GM21786 (cell line): Measurements from ENCODE around the gene PHLDB3.

ENCODE experiments used
- ATAC-seq: cut with Tn5 transposase; IDR thresholded peaks from one replicate; pipeline ENCODE4 v1.9.1; 2021; ENCODE audit not compliant: unreplicated experiment

Gene PHLDB3

DNA sequence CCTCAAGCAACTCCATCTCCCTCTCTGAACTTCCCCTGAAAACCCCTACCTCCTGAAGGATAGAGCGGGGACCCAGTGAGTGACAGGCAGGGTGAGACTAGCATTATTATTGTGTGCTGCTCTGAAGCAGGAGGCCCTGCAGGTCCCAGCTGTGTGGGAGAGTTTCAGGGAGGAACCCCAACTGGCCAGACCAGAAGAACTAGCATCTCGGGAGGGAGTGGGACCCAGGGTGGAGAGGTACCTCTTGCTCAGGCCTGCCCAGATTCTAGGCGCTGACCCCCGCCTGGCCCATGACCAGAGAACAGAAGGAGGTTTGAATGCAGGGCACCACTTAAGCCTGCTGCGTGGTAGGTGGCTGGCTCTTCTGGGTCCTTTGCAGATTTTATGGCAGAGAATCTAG, 33.5 kb downstream of the PHLDB3 start:
- no peak for ATAC-seq

GRCh38 chr19:43470288-43470687, 34.3 kb downstream of the PHLDB3 start:
- no peak for ATAC-seq

DNA sequence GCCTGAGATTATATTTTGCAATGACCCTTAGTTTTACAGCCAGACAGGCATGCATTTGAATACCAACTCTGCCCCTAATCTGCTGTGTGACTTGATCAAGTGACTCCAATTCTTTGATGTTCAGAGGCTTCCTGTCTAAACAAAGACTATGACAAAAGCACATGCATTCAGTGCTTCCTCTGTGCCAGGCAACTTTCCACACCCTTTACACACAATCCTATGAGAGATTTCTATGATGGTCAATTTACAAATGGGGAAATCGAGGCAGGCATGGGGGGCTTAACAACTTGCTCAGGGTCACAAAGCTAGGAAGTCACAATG, 35.4 kb downstream of the PHLDB3 start:
- ATAC-seq: no peak

DNA sequence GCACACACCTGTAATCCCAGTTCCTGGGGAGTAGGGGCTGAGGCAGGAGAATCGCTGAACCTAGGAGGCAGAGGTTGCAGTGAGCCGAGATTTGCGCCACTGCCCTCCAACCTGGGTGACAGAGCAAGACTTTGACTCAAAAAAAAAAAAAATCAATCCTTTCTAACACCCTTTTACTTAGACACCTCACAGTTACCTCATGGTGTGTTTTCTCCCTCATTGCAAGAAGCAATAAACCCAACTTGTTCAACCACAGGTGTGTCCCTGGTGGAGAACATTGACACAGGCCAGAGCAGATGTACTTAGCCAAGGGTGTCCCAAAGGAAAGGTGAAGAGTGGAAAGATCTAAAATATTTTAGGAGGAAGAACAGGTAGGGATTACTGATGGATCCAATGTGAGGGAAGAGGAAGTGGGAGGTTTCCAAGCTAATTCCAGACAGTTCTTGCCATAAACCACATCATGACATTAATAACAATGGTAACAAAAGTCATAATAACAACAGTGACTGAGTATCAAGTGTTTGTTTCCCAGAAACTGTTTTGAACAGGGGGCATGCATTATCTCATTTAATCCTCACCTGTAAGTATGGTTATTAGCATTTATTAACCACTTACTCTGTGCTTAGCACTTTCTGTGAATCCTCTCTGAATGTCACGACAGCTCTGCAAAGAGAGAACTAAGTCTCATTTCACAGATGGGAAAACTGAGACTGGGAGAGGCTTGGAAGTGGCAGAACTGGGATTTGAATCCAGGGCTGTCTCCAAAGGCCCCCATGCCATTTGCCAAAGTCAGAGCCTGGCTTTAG, 36.0 kb downstream of the PHLDB3 start:
- ATAC-seq: no peak

DNA sequence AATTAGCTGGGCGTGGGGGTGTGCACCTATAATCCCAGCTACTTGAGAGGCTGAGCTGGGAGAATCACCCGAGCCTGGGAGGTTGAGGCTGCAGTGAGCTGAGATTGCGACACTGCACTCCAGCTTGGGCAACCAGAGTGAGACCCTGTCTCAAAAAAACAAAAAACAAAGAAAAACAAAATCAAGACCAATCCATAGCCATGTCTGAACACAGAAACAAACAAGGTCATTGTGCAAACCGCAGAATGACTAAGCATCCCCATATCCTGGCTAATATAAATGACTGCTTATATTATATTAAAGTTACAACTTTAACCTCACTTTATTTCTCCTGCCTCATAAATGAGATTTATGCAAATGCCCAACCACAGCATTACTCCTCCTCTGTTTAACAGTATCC, 36.8 kb downstream of the PHLDB3 start:
- ATAC-seq: no peak

- ATAC-seq: no peak
Observed at GRCh38 chr19:43467276-43467675, 37.3 kb downstream of the PHLDB3 start.

- ATAC-seq: no peak
Observed at GRCh38 chr19:43466793-43467192, 37.8 kb downstream of the PHLDB3 start.

DNA sequence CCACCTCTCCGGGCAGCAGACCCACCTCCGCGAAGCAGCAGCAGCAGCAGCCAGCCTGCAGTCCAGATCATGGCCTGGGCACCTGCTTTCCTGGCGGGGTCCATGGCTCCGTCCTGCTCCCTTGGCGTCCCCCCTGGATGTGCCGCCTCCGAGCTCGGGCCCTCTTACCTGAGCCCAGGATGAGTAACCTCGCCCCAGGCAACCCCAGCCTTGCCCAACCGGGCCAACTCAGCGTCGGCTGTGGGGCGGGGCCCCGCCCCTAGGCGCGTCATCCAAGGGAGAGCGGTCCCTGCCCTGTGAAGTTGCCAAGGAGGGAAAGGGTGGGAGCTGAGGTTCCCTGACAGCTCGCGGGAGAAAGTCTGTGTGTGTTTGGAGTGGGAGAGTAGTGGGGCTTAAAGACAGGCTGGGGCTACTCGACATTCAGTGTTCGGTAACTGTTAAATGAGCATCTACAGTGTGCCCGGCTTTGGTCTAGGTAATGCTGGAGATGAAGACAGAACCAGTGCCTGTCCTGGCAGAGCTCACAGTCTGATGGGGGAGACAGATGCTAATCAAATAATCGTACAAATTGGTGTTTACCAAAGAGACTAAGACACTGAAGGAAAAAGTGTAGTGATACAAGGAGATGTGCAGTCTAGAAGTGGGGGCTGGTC, 39.0 kb downstream of the PHLDB3 start, which contains the start of gene LYPD3:
TSS of gene LYPD3 (minus strand) at position 141 of the 653 bp plus-strand sequence. CDS start at position 104, 37 bp downstream.
- ATAC-seq: no peak

DNA sequence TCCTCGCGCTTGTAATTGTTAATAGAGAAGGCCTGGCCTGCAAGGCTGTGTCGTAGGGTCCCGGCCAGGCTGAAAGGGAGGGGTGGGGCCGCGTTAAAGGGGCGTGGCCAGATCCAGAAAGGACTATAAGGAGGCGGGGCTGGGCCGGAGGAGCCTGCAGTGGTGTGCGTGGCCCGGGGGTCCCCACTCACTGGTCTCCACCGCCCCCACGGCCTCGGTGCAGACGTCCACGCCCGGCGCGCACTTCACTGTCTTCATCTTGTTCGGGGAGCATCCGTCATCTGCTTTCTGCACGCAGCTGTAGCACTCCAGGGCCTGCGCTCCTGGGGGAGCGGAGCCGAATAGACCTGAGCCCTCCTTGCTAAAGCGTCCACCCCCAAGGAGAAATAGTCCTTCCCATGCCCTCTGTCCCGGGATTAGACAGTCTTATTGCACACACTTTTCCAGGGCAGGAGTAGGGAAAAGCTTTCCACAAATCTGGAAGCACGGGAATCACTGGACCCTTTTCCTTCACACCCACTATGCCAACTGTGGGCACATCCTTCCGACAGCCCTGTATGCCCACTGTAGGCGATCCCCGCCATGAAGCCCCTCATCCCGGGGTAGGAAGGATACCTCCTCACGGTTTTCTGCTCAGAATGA, 40.3 kb downstream of the PHLDB3 start:
- ATAC-seq: peak; percentile 36

DNA sequence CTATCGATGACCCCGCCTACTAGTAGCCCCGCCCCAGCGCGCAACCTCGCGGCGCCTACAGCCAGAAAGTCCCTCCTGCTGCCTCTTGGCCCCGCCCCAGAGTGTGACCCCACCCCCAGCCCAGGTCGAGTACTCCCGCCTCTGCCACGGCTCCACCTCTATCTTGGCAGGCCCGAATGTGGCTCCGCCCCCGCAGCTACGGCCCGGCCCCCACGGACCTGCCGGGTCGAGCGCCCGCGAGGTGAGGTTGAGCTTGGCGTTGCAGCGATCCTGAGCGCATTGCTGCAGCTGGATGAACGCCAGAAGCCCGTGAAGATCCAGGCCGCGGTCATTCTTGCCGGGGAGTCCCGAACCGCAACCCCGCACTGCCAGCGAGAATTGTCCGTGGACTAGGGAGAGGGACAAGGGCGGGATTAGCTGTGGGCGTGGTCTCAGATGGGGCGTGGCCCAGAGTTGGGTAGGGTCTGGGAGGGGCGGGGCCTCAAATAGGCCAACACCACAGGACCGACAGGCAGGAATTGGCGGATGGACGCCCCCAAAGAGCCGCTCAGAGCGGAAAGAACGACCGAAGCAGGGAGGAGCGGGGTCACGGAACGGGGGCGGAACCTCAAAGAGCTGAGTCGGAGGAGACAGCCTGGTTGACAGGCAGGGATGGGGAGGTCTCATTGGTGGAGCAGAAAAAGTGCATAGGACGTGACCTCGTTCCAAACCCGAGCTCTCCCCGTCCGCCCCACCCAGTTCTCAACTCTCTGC, 41.0 kb downstream of the PHLDB3 start:
- peak; percentile 84 for ATAC-seq

DNA sequence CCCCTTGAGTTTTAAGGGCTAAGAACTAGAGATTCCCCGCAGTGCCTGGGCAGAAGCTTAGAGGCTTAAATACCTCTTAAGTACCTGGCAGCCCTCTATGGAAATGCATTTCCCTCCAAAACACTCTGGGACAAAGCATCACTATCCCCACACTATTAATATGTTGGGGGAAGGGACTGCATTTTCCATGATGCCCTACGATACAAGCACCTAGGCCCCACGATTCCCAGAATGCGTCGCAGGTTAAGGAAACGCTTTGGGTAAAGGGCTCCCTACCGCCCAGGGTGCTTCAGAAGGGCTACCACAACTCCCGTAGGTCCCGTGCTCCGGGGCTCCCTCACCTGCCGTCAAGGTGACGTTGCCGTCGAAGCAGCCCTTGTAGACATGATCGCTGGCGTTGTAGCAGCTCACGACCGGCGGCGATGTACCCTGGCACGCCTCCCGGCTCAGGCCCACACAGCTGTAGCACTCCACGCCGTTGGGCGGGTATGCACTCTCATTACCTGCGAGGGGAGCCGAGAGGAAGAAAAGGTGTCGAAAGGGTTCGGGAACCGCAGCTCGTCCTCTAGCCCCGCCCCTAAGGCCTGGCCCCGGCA, 41.7 kb downstream of the PHLDB3 start:
- ATAC-seq: no peak

- no peak for ATAC-seq
Observed at GRCh38 chr19:43462383-43462782, 42.2 kb downstream of the PHLDB3 start.

- ATAC-seq: no peak
Observed at GRCh38 chr19:43461303-43461702, 43.2 kb downstream of the PHLDB3 start.

DNA sequence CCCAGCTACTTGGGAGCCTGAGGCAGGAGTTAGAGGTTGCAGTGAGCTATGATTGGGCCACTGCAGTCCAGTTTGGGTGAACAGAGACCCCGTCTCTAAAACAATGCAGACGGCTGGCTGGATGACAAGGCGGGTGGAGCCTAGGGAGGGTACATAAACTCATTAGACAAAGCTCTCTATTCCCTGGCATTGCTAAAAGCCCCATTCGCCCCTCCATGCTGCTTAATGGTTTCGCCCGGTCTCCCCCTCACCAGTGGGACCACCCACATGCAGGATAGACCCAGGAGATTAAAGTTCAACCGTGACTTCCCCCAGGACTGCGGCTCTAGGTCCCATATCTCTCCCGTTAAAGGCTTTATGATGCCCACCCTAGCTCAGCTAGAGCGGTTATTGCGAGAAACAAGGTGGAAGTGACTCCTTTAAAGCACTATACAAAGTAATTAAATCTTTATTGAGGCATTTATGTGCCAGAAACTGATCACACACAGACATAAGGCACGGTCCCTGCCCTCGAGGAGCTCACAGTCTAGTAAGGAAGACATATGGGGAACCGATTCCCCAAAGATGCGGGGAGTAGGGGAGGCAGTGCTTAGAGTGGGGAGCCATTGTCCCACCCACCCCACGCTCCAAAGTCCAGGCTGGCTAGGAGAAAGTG, 44.1 kb downstream of the PHLDB3 start:
- ATAC-seq: no peak

DNA sequence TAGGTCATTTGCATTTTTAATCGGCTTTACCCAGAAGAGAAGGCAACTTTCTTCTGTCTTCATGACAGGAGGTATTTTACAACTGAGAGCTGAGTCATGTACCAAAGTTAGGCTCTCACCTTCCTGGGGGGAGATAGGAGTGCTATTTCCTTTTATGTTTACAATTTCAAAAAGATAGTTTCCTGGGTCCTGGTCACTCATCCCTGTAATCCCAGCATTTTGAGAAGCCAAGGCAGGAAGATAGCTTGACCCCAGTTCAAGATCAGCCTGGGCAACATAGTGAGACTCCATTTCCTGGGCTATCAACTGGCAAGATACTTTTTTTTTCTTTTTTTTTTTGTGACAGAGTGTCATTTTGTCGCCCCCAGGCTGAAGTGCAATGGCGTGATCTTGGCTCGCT, 46.7 kb downstream of the PHLDB3 start:
- no peak for ATAC-seq

DNA sequence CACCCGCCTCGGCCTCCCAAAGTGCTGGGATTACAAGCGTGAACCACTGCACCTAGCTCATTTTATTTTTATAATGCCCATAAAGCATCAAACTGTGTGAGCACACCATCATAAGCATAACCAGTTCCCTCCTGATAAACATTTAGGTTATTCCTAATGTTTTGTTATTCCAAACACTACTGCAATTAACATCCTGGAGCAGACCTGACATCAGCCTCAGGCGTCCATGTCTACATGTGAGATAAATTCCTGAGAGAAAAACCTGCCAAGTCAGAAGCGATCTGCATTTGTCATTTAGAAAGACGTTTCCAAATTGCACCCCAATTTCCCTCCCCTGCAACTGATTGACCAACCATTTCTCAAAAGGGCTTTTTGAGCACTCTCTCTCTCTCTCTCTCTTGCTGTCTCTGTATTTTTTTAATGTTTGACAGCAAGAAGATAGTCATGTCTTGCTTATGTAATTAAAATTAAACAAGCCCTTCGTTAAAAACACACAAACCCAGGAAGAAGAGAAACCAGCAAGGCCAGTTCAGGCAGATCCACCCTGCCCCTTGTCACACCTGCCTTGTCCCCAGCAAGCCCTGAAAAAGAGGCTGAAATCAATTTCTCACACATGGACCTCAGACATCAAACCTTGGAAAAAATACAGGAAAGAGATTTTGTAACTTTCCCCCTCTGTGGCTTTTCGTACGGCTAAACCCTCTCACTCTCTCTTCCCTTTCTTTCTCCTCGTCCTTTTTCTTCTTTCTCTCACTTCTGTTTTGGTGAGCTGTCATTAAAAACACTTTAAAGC, 49.0 kb downstream of the PHLDB3 start:
- no peak for ATAC-seq

- no peak for ATAC-seq
Observed at GRCh38 chr19:43454031-43454430, 50.5 kb downstream of the PHLDB3 start.

GRCh38 chr19:43452582-43452981, 52.0 kb downstream of the PHLDB3 start:
- ATAC-seq: no peak

GRCh38 chr19:43450545-43450997, 54.0 kb downstream of the PHLDB3 start:
- no peak for ATAC-seq

GRCh38 chr19:43447655-43448054, 56.9 kb downstream of the PHLDB3 start:
- no peak for ATAC-seq
